Measurements from ENCODE around the gene DYRK1B. TPM values are rescaled to one million over a fixed set of nuclear protein-coding genes. Genes with fewer than 3 reads are reported as not detected.

Gene DYRK1B
- polyA plus RNA-seq, 1 of the 3 experiments (the other 2 are of a cell fraction), result 17.2 TPM

DNA sequence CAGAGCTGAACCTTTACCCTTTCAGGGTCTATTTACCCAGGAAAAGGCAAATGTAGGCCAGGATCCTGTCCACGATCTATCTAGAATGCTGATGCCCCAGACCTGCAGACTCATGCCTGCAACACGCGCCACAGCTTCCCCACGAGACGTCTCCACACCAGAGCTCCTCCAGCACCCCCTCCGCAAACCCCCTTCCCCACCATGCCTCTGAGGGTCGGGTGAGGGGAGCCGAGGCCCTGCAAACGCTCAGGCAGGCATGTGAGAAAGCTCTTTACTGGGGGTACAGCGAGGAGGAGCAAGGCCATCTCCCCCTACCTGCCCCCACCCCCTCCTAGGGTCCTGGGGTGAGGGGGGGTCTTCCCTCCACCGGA lies 8.9 kb downstream of the DYRK1B start:
- H3F3A ChIP-seq (replicated peaks; ENCODE audit: insufficient read depth), result no peaks in the 10 kb centered on the region
- no peaks in the 10 kb centered on the region for H3K9me2 ChIP-seq
- H3K4me3 ChIP-seq (ENCODE audit: low read depth in 2 of 2, low read length in 1 of 2), result no peak overlapping the region
- H3K27ac ChIP-seq (ENCODE audit: low read depth in 2 of 2, low read length in 1 of 2), result peak overlapping the region; percentile 48 to 72; a peak in 3 of 4 replicates
- 86% methylated on average over 10 of the region's 11 CpGs for WGBS (ENCODE audit: low lambda C conversion rate)
- ChIA-PET CTCF (interaction anchor here (0.7 to 1.8 kb wide), 3 partner anchors 9 to 32 kb away, joined by 3 to 6 read pairs (median 6); partner anchors contain the start of gene DYRK1B), POLR2A (interaction anchor here (1.0 to 2.3 kb wide), 2 partner anchors 8 to 9 kb away, joined by 3 to 9 read pairs; no protein-coding TSS in a partner anchor)
- no peak for DNase-seq
- no peak overlapping the region for H3K9ac ChIP-seq
- H3K4me2 ChIP-seq, result 0 out of 2 replicates have a peak overlapping the region, but pooled peaks have one; percentile 96
- peak overlapping the region; percentile 78; the same call in 1 of the 2 replicates for H2AFZ ChIP-seq (ENCODE audit: low read depth)
- H3K9me3 ChIP-seq, result no peaks in the 10 kb centered on the region
- H3K79me2 ChIP-seq (ENCODE audit: insufficient read depth), result peaks cover 8% of the 10 kb centered on the region; the same call in 1 of the 2 replicates
- H3K27me3 ChIP-seq (ENCODE audit: insufficient read depth), result no peaks in the 10 kb centered on the region
- H4K20me1 ChIP-seq (ENCODE audit: insufficient read depth), result no peaks in the 10 kb centered on the region
- H3K36me3 ChIP-seq (replicated peaks in 1 of 2; ENCODE audit: control insufficient read depth in 1 of 2, insufficient read depth in 2 of 2, low read length in 1 of 2), result peaks cover 27 to 32% of the 10 kb centered on the region in 2 experiments
- peaks cover 0 to 11% of the 10 kb centered on the region in 2 experiments; a peak in 1 of 4 replicates for H3K4me1 ChIP-seq (ENCODE audit: control insufficient read depth in 1 of 2, insufficient read depth in 2 of 2, low read depth in 1 of 2, low read length in 1 of 2)
- no peak for TF ChIP-seq NRF1 (IDR thresholded peaks at IDR 0.05; ENCODE audit: low read depth, low read length)

DNA sequence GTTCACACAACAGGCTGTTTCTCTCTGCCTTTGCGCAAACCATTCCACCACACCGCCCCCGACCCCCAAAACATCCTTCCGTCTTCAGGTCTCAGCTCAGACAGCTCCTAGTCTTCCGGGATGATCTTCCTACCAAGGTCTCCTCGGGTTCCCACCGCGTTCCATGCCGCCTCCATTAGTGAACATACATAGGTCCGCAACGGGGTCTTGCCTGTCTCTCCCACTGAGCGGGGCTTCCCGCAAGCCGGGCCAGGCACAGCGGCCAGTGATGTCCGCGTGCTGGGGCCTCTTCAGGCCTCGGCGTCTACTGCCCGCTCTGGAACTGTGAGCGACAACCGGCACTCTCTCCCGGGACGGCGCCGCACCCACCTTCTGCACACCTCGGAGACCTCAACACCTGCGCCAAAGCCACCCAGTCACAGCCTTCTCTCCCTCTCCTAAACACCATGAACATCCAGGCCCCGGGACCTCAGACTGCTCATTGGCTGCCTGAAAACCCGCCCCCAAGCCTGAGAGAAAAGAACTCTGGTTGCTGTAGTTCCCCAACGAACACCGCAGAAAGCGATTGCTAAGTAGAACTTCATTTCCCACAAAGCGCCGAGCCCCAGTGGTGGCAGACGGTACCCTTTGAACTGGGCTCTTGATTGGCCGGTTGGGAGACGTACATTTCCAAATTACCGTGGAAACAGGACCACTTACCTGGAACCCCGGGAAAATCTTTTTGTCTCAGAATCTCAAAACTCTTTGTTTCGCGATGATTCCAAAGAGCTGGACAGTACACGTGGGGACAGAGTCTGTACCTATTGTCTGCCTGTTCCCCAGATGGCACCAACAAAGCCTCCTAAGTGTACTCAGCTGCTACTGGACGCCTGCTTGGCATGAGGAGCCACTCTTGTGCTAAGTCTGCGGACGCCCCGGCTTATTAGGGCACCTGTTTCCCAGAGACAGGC lies 9.5 kb downstream of the DYRK1B start:
- Histone ChIP-seq H3K27ac (ENCODE audit: low read depth in 2 of 2, low read length in 1 of 2) (peak overlapping the region; percentile 48 to 72; a peak in 3 of 4 replicates), H3K79me2 (ENCODE audit: insufficient read depth) (peaks cover 8% of the 10 kb centered on the region; the same call in 1 of the 2 replicates), H3K9me2 (no peaks in the 10 kb centered on the region), H3F3A (replicated peaks; ENCODE audit: insufficient read depth) (no peaks in the 10 kb centered on the region), H3K4me3 (ENCODE audit: low read depth in 2 of 2, low read length in 1 of 2) (peak overlapping the region; percentile 81 to 86), H3K36me3 (replicated peaks in 1 of 2; ENCODE audit: control insufficient read depth in 1 of 2, insufficient read depth in 2 of 2, low read length in 1 of 2) (peaks cover 20 to 26% of the 10 kb centered on the region in 2 experiments), H3K9ac (peak overlapping the region; percentile 65), H4K20me1 (ENCODE audit: insufficient read depth) (no peaks in the 10 kb centered on the region), H2AFZ (ENCODE audit: low read depth) (peak overlapping the region; percentile 78; the same call in 1 of the 2 replicates), H3K9me3 (no peaks in the 10 kb centered on the region), H3K4me1 (ENCODE audit: control insufficient read depth in 1 of 2, insufficient read depth in 2 of 2, low read depth in 1 of 2, low read length in 1 of 2) (peaks cover 0 to 11% of the 10 kb centered on the region in 2 experiments; a peak in 1 of 4 replicates), H3K27me3 (ENCODE audit: insufficient read depth) (no peaks in the 10 kb centered on the region), H3K4me2 (peak overlapping the region; percentile 96)
- ChIA-PET CTCF (interaction anchor here (0.7 to 1.8 kb wide), 3 partner anchors 9 to 32 kb away, joined by 3 to 6 read pairs (median 6); partner anchors contain the start of gene DYRK1B), POLR2A (interaction anchor here (1.0 to 2.3 kb wide), 2 partner anchors 9 to 10 kb away, joined by 3 to 9 read pairs; no protein-coding TSS in a partner anchor)
- WGBS (ENCODE audit: low lambda C conversion rate), result 25% methylated on average over 32 of the region's 47 CpGs
- DNase-seq, result peak; percentile 93
- TF ChIP-seq POLR2AphosphoS5 (IDR thresholded peaks at IDR 0.05; ENCODE audit: low read depth, low read length) (peak; percentile 93), MEF2A (IDR thresholded peaks at IDR 0.05; ENCODE audit: borderline replicate concordance, low read depth) (no peak), TCF12 (IDR thresholded peaks at IDR 0.05) (no peak), RCOR1 (IDR thresholded peaks at IDR 0.05; ENCODE audit: low read length) (no peak), TEAD4 (IDR thresholded peaks at IDR 0.05; ENCODE audit: borderline replicate concordance, insufficient read depth) (no peak), RXRA (IDR thresholded peaks at IDR 0.05; ENCODE audit: borderline replicate concordance, low read depth) (no peak), EZH2phosphoT487 (IDR thresholded peaks at IDR 0.05; ENCODE audit: borderline replicate concordance, low read depth) (no peak), NRF1 (IDR thresholded peaks at IDR 0.05; ENCODE audit: low read depth, low read length) (no peak), SIN3A (IDR thresholded peaks at IDR 0.05; ENCODE audit: borderline replicate concordance, low read depth, low read length) (0 out of 2 replicates have a peak, but pooled peaks have one; percentile 11), RAD21 (IDR thresholded peaks at IDR 0.05; ENCODE audit: low read length) (no peak), JUND (IDR thresholded peaks at IDR 0.05) (peak; percentile 25; the same call in 1 of the 2 replicates), TAF1 (IDR thresholded peaks at IDR 0.05; ENCODE audit: borderline replicate concordance, low read depth, low read length) (no peak), NFIC (IDR thresholded peaks at IDR 0.05; ENCODE audit: borderline replicate concordance) (no peak), CHD2 (IDR thresholded peaks at IDR 0.05; ENCODE audit: low read length, partially characterized antibody) (peak; percentile 90), FOSL2 (IDR thresholded peaks at IDR 0.05; ENCODE audit: borderline replicate concordance, low read depth) (0 out of 2 replicates have a peak, but pooled peaks have one; percentile 2)
- TF ChIP-seq, protein P1, sequence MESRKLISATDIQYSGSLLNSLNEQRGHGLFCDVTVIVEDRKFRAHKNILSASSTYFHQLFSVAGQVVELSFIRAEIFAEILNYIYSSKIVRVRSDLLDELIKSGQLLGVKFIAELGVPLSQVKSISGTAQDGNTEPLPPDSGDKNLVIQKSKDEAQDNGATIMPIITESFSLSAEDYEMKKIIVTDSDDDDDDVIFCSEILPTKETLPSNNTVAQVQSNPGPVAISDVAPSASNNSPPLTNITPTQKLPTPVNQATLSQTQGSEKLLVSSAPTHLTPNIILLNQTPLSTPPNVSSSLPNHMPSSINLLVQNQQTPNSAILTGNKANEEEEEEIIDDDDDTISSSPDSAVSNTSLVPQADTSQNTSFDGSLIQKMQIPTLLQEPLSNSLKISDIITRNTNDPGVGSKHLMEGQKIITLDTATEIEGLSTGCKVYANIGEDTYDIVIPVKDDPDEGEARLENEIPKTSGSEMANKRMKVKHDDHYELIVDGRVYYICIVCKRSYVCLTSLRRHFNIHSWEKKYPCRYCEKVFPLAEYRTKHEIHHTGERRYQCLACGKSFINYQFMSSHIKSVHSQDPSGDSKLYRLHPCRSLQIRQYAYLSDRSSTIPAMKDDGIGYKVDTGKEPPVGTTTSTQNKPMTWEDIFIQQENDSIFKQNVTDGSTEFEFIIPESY (IDR thresholded peaks at IDR 0.05; ENCODE audit: borderline replicate concordance, low read depth), result 0 out of 2 replicates have a peak, but pooled peaks have one; percentile 16
- TF ChIP-seq, protein P2, sequence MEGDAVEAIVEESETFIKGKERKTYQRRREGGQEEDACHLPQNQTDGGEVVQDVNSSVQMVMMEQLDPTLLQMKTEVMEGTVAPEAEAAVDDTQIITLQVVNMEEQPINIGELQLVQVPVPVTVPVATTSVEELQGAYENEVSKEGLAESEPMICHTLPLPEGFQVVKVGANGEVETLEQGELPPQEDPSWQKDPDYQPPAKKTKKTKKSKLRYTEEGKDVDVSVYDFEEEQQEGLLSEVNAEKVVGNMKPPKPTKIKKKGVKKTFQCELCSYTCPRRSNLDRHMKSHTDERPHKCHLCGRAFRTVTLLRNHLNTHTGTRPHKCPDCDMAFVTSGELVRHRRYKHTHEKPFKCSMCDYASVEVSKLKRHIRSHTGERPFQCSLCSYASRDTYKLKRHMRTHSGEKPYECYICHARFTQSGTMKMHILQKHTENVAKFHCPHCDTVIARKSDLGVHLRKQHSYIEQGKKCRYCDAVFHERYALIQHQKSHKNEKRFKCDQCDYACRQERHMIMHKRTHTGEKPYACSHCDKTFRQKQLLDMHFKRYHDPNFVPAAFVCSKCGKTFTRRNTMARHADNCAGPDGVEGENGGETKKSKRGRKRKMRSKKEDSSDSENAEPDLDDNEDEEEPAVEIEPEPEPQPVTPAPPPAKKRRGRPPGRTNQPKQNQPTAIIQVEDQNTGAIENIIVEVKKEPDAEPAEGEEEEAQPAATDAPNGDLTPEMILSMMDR (IDR thresholded peaks at IDR 0.05), result no peak
- TF ChIP-seq, protein P3, sequence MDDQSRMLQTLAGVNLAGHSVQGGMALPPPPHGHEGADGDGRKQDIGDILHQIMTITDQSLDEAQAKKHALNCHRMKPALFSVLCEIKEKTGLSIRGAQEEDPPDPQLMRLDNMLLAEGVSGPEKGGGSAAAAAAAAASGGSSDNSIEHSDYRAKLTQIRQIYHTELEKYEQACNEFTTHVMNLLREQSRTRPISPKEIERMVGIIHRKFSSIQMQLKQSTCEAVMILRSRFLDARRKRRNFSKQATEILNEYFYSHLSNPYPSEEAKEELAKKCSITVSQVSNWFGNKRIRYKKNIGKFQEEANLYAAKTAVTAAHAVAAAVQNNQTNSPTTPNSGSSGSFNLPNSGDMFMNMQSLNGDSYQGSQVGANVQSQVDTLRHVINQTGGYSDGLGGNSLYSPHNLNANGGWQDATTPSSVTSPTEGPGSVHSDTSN (IDR thresholded peaks at IDR 0.05), result peak; percentile 58; the same call in 1 of the 2 replicates
- TF ChIP-seq, protein P4, sequence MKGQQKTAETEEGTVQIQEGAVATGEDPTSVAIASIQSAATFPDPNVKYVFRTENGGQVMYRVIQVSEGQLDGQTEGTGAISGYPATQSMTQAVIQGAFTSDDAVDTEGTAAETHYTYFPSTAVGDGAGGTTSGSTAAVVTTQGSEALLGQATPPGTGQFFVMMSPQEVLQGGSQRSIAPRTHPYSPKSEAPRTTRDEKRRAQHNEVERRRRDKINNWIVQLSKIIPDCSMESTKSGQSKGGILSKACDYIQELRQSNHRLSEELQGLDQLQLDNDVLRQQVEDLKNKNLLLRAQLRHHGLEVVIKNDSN (IDR thresholded peaks at IDR 0.05; ENCODE audit: borderline replicate concordance, low read depth), result no peak

Data from SK-N-SH (cell line).